Natural killer cell (primary cell): ENCODE measurements around the gene GPATCH2L. TPM values are rescaled to one million over a fixed set of nuclear protein-coding genes. Genes with fewer than 3 reads are reported as not detected.

Source experiments
- ATAC-seq, 3 donors: fragments of 150-1000 bp in 2 of 3; fragments of 200-7000 bp in 1 of 3; cut with Tn5 transposase; 1 replicate in 1 of 3; 2 replicates in 2 of 3; pipeline ENCODE4 v1.10.0; 2021; ENCODE audit warnings: mild to moderate bottlenecking in 2 of 3, moderate library complexity in 2 of 3
- DNase-seq, 2 donors: peaks; one replicate each; pipeline versions ENCODE4 v3.0.0 to v3.0.0-alpha.2; 2013 to 2021; ENCODE audit warnings: mixed read lengths in 1 of 2
- H3K27ac ChIP-seq: one replicate; pipeline ENCODE4 v1.5.1; 2013; ENCODE audit warnings: mild to moderate bottlenecking, low read length
- H3K27me3 ChIP-seq: one replicate; pipeline ENCODE4 v1.6.1; 2013; ENCODE audit warnings: low read length; ENCODE audit not compliant: control insufficient read depth, insufficient read depth
- H3K36me3 ChIP-seq: one replicate; pipeline ENCODE4 v1.6.1; 2013; ENCODE audit warnings: low read length; ENCODE audit not compliant: control insufficient read depth, insufficient read depth
- H3K4me1 ChIP-seq: one replicate; pipeline ENCODE4 v1.6.1; 2013; ENCODE audit warnings: low read length; ENCODE audit not compliant: control insufficient read depth, insufficient read depth
- H3K4me3 ChIP-seq: one replicate; pipeline ENCODE4 v1.5.1; 2013; ENCODE audit warnings: low read length
- H3K9me3 ChIP-seq: one replicate; pipeline ENCODE4 v1.6.1; 2013; ENCODE audit warnings: low read length; ENCODE audit not compliant: control insufficient read depth, insufficient read depth
- H3K27ac Mint-ChIP-seq, 2 donors: one replicate each; pipeline ENCODE4 v1.8.0; 2022; ENCODE audit warnings: mild to moderate bottlenecking in 2 of 2, mixed read lengths in 2 of 2, moderate library complexity in 1 of 2
- H3K27me3 Mint-ChIP-seq, 2 donors: one replicate each; pipeline ENCODE4 v1.8.0; 2022; ENCODE audit warnings: low read depth in 2 of 2, mixed read lengths in 2 of 2
- H3K36me3 Mint-ChIP-seq: one replicate; pipeline ENCODE4 v1.8.0; 2022; ENCODE audit warnings: mixed read lengths
- H3K4me1 Mint-ChIP-seq, 2 donors: one replicate each; pipeline ENCODE4 v1.8.0; 2022; ENCODE audit warnings: mixed read lengths in 2 of 2
- H3K4me3 Mint-ChIP-seq: one replicate; pipeline ENCODE4 v1.8.0; 2022; ENCODE audit warnings: mild to moderate bottlenecking, moderate library complexity, mixed read lengths
- H3K9me3 Mint-ChIP-seq, 2 donors: one replicate each; pipeline ENCODE4 v1.8.0; 2022; ENCODE audit warnings: mixed read lengths in 2 of 2
- WGBS: methylation state at CpG from one replicate; pipeline ENCODE4 v1.1.7; 2013; ENCODE audit warnings: missing lambda C conversion rate; ENCODE audit not compliant: insufficient coverage; 5-methylcytosine and 5-hydroxymethylcytosine counted together
- intact Hi-C: fragments of 100-400 bp; cut with micrococcal nuclease; formaldehyde crosslinking; loops from one replicate; pipeline ENCODE4 v1.14.2; 2022
- total RNA-seq, 4 donors: library from RNA; stranded (reverse); fragments of 120-200 nt in 1 of 4; gene quantifications; one replicate each; pipeline versions ENCODE4 v1.2.3 to v1.2.4, GENCODE V29; 2013 to 2022
- TF ChIP-seq, protein P1 (sequence below): fragments of 200-600 bp; IDR thresholded peaks from one replicate; pipeline ENCODE4 v1.8.0; 2022; ENCODE audit warnings: antibody characterized with exemption

Gene GPATCH2L
- 100 to 1,000 TPM in 1 of 3 donors, 10 to 100 TPM in 2; 69.1 to 111 (median 90.4) TPM for total RNA-seq
- total RNA-seq (2013) = 79.6 TPM

DNA sequence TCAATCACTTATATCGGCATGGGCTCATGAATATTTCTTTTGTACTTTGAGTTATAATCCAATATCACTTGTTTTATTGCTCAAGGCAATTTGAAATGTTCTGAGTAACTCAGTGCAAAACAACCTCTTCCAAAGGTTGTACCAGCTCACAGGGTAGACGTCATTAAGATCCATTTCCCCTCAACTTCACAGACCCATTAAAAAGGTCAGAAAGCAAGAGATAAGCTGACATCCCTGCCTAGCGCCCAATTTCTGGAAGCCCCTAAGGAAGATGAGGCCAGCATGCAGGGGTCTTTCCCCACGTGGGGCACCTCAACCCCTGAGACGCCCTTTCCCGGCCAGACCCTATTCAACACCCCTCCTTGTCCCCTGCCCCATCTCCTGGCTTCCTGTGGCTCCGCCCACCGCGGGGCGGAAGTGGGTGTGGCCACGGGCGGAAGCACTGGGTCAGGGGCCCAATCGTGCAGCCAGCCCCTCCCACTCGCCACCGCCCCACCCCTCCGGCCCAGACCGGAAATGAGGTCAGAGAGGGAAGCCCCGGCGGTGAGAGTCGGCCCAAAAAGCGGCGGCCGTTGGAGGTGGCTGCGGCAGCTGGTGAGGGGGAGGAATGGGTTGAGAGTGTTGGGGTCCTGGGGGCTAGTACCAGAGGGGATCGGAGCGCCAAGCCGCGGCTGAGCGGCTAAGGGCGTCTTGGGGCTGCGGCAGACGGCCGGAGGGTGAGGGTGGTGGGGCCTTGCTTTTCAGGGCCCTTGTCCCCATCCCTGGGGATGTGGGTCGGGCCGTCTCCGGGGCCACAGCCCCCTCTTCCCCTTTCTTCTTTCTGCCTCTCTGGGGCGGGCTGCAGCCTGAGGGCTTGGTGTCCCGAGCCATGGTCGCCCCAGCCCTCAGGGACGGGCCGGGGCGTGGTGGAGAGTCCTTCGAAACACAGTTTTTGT, at the start of gene GPATCH2L:
Gene GPATCH2L (plus strand): TSS at position 525 of the 935 bp plus-strand sequence. CDS start 2,442 bp downstream, outside the sequence.
- under 1% methylated on average over 42 of the region's 43 CpGs for WGBS
- Histone ChIP-seq H3K4me3 (peak within 1 kb of the TSS; percentile 61), H3K27me3 (no peaks in the 10 kb centered on the region), H3K9me3 (no peaks in the 10 kb centered on the region), H3K36me3 (peaks cover 19% of the 10 kb centered on the region), H3K4me1 (peaks cover 16% of the 10 kb centered on the region), H3K27ac (peak within 1 kb of the TSS; percentile 81)
- no peaks in the 10 kb centered on the region for H3K9me3 Mint-ChIP-seq
- TF ChIP-seq, protein P1, sequence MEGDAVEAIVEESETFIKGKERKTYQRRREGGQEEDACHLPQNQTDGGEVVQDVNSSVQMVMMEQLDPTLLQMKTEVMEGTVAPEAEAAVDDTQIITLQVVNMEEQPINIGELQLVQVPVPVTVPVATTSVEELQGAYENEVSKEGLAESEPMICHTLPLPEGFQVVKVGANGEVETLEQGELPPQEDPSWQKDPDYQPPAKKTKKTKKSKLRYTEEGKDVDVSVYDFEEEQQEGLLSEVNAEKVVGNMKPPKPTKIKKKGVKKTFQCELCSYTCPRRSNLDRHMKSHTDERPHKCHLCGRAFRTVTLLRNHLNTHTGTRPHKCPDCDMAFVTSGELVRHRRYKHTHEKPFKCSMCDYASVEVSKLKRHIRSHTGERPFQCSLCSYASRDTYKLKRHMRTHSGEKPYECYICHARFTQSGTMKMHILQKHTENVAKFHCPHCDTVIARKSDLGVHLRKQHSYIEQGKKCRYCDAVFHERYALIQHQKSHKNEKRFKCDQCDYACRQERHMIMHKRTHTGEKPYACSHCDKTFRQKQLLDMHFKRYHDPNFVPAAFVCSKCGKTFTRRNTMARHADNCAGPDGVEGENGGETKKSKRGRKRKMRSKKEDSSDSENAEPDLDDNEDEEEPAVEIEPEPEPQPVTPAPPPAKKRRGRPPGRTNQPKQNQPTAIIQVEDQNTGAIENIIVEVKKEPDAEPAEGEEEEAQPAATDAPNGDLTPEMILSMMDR = no peak
- peak within 1 kb of the TSS; percentile 96 for H3K4me3 Mint-ChIP-seq
- intact Hi-C loops = no loop called here
- no peaks in the 10 kb centered on the region for H3K27me3 Mint-ChIP-seq
- H3K4me1 Mint-ChIP-seq = peaks cover 49% of the 10 kb centered on the region in 2 donors
- DNase-seq (peak; percentile 97), ATAC-seq (peak; percentile 86 to 97 (median 92))
- peak within 1 kb of the TSS; percentile 96 to 99 for H3K27ac Mint-ChIP-seq
- no peaks in the 10 kb centered on the region for H3K36me3 Mint-ChIP-seq

GRCh38 chr14:76104802-76105355, 46.8 kb upstream of the GPATCH2L start:
- Mint-ChIP-seq H3K4me1 (no peaks in the 10 kb centered on the region), H3K4me3 (no peak overlapping the region), H3K27ac (no peak overlapping the region), H3K36me3 (no peaks in the 10 kb centered on the region), H3K9me3 (no peaks in the 10 kb centered on the region), H3K27me3 (peaks cover 7% of the 10 kb centered on the region in 2 donors)
- no peaks in the 10 kb centered on the region for H3K36me3 ChIP-seq
- WGBS = 78% methylated on average over 8 of the region's 8 CpGs
- H3K27me3 ChIP-seq = no peaks in the 10 kb centered on the region
- H3K27ac ChIP-seq = no peak overlapping the region
- H3K4me3 ChIP-seq = no peak overlapping the region
- TF ChIP-seq, protein P1 = no peak
- no peaks in the 10 kb centered on the region for H3K4me1 ChIP-seq
- intact Hi-C loops = no loop called here
- no peaks in the 10 kb centered on the region for H3K9me3 ChIP-seq
- ATAC-seq (no peak), DNase-seq (no peak)

GRCh38 chr14:76106188-76106587, 45.5 kb upstream of the GPATCH2L start:
- DNase-seq (no peak), ATAC-seq (no peak)
- no peak overlapping the region for H3K27ac Mint-ChIP-seq
- H3K36me3 Mint-ChIP-seq = no peaks in the 10 kb centered on the region
- H3K4me1 Mint-ChIP-seq = no peaks in the 10 kb centered on the region
- H3K27me3 ChIP-seq = no peaks in the 10 kb centered on the region
- TF ChIP-seq, protein P1 = no peak
- WGBS = 85% methylated on average over 2 of the region's 2 CpGs
- H3K4me1 ChIP-seq = no peaks in the 10 kb centered on the region
- H3K9me3 Mint-ChIP-seq = no peaks in the 10 kb centered on the region
- H3K9me3 ChIP-seq = no peaks in the 10 kb centered on the region
- H3K27ac ChIP-seq = no peak overlapping the region
- H3K4me3 ChIP-seq = no peak overlapping the region
- intact Hi-C loops = no loop called here
- H3K4me3 Mint-ChIP-seq = no peak overlapping the region
- no peaks in the 10 kb centered on the region for H3K36me3 ChIP-seq
- peaks cover 4 to 7% of the 10 kb centered on the region in 2 donors for H3K27me3 Mint-ChIP-seq
